K562 (cell line): ENCODE data around the gene KRT26. TPM values are rescaled to one million over a fixed set of nuclear protein-coding genes. Genes with fewer than 3 reads are reported as not detected.

Experiments
- ARNT ChIP-seq, 2 experiments: fragments of 450-650 bp; IDR thresholded peaks; 2 replicates each; pipeline ENCODE4 v1.6.1; 2016; ENCODE audit warnings: mild to moderate bottlenecking in 1 of 2
- CBX5 ChIP-seq: IDR thresholded peaks from 2 replicates; pipeline ENCODE4 v1.6.1; 2014; ENCODE audit warnings: low read depth, borderline replicate concordance
- CBX8 ChIP-seq: fragments of 200-600 bp; sonication (generic); IDR thresholded peaks from 2 replicates; pipeline ENCODE4 v1.6.1; 2012; ENCODE audit warnings: borderline replicate concordance, mixed run types, low read depth, mild to moderate bottlenecking, moderate library complexity, mixed read lengths, low read length, control low read depth, inconsistent platforms; ENCODE audit not compliant: poor library complexity, severe bottlenecking; ENCODE audit errors: extremely low read depth
- EHMT2 ChIP-seq: fragments of 450-650 bp; IDR thresholded peaks from 2 replicates; pipeline ENCODE4 v1.6.1; 2018; ENCODE audit warnings: antibody characterized with exemption
- HDAC3 ChIP-seq: fragments of 450-650 bp; IDR thresholded peaks from 2 replicates; pipeline ENCODE4 v1.6.1; 2018; ENCODE audit warnings: borderline replicate concordance, mild to moderate bottlenecking, moderate library complexity; ENCODE audit not compliant: partially characterized antibody
- MEF2A ChIP-seq: IDR thresholded peaks from 2 replicates; pipeline ENCODE4 v1.6.1; 2011; ENCODE audit warnings: low read depth, mild to moderate bottlenecking, low read length, moderate library complexity; ENCODE audit not compliant: control insufficient read depth
- NBN ChIP-seq: fragments of 450-650 bp; IDR thresholded peaks from 2 replicates; pipeline ENCODE4 v1.6.1; 2016; ENCODE audit warnings: low read depth, mild to moderate bottlenecking
- NR2F6 ChIP-seq: fragments of 450-650 bp; formaldehyde crosslinking; IDR thresholded peaks from 2 replicates; pipeline ENCODE4 v1.4.0; 2020; ENCODE audit warnings: mild to moderate bottlenecking
- PRMT5 ChIP-seq: sonication (generic); formaldehyde crosslinking; IDR thresholded peaks from 2 replicates; pipeline ENCODE4 v1.5.0; 2020; ENCODE audit warnings: missing genetic modification reagents
- PURB ChIP-seq: sonication (generic); formaldehyde crosslinking; IDR thresholded peaks from 2 replicates; pipeline ENCODE4 v1.9.0; 2021; ENCODE audit warnings: low read depth, mild to moderate bottlenecking, missing genetic modification reagents
- RFX1 ChIP-seq: fragments of 450-650 bp; IDR thresholded peaks from 2 replicates; pipeline ENCODE4 v1.6.1; 2016; ENCODE audit warnings: mild to moderate bottlenecking, moderate library complexity
- SIX5 ChIP-seq, 2 experiments: IDR thresholded peaks; 2 replicates each; pipeline ENCODE4 v1.6.1; 2011; ENCODE audit warnings: low read length in 2 of 2, borderline replicate concordance in 1 of 2, low read depth in 1 of 2, mild to moderate bottlenecking in 1 of 2, moderate library complexity in 1 of 2; ENCODE audit not compliant: insufficient read depth in 1 of 2
- SPI1 ChIP-seq: IDR thresholded peaks from 2 replicates; pipeline ENCODE4 v1.6.1; 2011; ENCODE audit warnings: low read depth, low read length, control low read depth, borderline replicate concordance
- SREBF1 ChIP-seq: fragments of 150-350 bp; IDR thresholded peaks from 2 replicates; pipeline ENCODE4 v1.6.1; 2014; ENCODE audit warnings: antibody characterized with exemption, low read depth, low read length, borderline replicate concordance
- SRSF9 ChIP-seq: fragments of 200-400 bp; formaldehyde crosslinking; IDR thresholded peaks from 2 replicates; pipeline ENCODE4 v1.6.1; 2017; ENCODE audit warnings: low read depth, low read length, borderline replicate concordance
- TARDBP ChIP-seq: fragments of 450-650 bp; IDR thresholded peaks from 2 replicates; pipeline ENCODE4 v1.6.1; 2016
- TCF7 ChIP-seq: sonication (generic); IDR thresholded peaks from 2 replicates; pipeline ENCODE4 v1.6.1; 2016; ENCODE audit warnings: antibody characterized with exemption, borderline replicate concordance
- TFAM ChIP-seq: fragments of 250-450 bp; sonication (Bioruptor Pico); conservative IDR thresholded peaks from 2 replicates; pipeline ENCODE4 v1.5.0; 2021; ENCODE audit warnings: mild to moderate bottlenecking, moderate library complexity
- ZBTB8A ChIP-seq: fragments of 450-650 bp; IDR thresholded peaks from 2 replicates; pipeline ENCODE4 v1.6.1; 2018; ENCODE audit warnings: mild to moderate bottlenecking, moderate library complexity; ENCODE audit not compliant: partially characterized antibody
- ZNF436 ChIP-seq: fragments of 250-450, 450-650 bp; sonication (Bioruptor Pico); formaldehyde crosslinking; IDR thresholded peaks from 2 replicates; pipeline ENCODE4 v1.7.0; 2020; ENCODE audit warnings: mild to moderate bottlenecking
- ZNF444 ChIP-seq: fragments of 250-450 bp; sonication (Bioruptor Pico); IDR thresholded peaks from 2 replicates; pipeline ENCODE4 v1.4.0; 2020; ENCODE audit warnings: mild to moderate bottlenecking, moderate library complexity
- ZNF57 ChIP-seq: fragments of 450-650 bp; formaldehyde crosslinking; IDR thresholded peaks from 2 replicates; pipeline ENCODE4 v1.4.0; 2020; ENCODE audit warnings: mild to moderate bottlenecking, moderate library complexity
- ZNF75A ChIP-seq: fragments of 450-650 bp; formaldehyde crosslinking; IDR thresholded peaks from 2 replicates; pipeline ENCODE4 v1.4.0; 2020; ENCODE audit warnings: mild to moderate bottlenecking
- polyA plus RNA-seq, 8 experiments: library from polyadenylated mRNA; depleted of rRNA in 4 of 8; stranded (reverse) in 5 of 8; unstranded in 3 of 8; fragments of >200 nt; fragmentation: Nextera tagmentation in 2 of 8; fragmentation: Illumina TruSeq in 1 of 8; extraction: Ambion mirVana in 2 of 8; extraction: Trizol in 1 of 8; gene quantifications; 2 replicates each; pipeline versions ENCODE4 v1.2.1 to v1.2.3, GENCODE V29; 2011 to 2014; ENCODE audit warnings: inconsistent platforms in 1 of 8, missing spikeins in 1 of 8
- total RNA-seq, 7 experiments: library from RNA; depleted of rRNA in 6 of 7; stranded (reverse); fragments of >200 nt in 6 of 7; fragmentation: Illumina TruSeq in 2 of 7; extraction: Trizol in 2 of 7; gene quantifications; 2 replicates each; pipeline versions ENCODE4 v1.2.1 to v1.2.3, GENCODE V29; 2011 to 2021; ENCODE audit warnings: low replicate concordance in 1 of 7
- TF ChIP-seq, protein P1 (sequence below): fragments of 250-450 bp; sonication (Bioruptor Pico); IDR thresholded peaks from 2 replicates; pipeline ENCODE4 v1.5.0; 2020; ENCODE audit warnings: mild to moderate bottlenecking
- TF ChIP-seq, protein P2 (sequence below): fragments of 250-450 bp; sonication (Bioruptor Pico); IDR thresholded peaks from 2 replicates; pipeline ENCODE4 v1.8.0; 2022; ENCODE audit warnings: inconsistent platforms

Gene KRT26
- total and polyA plus RNA-seq, 9 of the 15 experiments (the other 6 are each of a cell fraction or from before 2014, with no cell fraction given): not detected

DNA sequence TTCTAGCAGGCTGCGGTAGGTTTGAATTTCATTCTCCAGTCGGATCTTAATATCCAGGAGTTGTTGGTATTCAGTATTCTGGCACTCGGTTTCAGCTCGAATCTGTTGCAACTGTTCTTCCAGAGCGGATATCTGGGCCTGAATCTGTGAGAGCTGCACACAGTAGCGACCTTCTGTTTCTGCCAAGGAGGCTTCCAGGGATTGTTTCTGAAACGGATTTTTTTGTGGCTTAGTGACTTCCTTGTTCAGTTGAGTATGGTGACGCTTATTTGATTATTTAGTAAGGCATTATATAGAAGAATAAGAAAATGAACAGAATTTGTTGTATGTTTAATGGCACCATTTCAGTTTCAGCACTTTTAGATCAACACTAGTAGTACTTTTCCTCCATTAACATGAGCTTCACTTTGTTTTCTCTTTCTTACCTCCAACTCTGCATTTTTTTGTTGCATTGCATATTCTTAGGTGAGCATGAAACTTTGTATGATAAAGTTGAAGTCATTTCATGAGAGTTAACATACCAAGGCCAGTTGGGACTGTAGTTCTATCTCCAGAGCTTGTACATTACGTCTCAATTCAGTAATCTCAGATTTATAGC is 47.6 kb upstream of the KRT26 start (continued):
- no peak for TF ChIP-seq SIX5 (IDR thresholded peaks at IDR 0.05; ENCODE audit: borderline replicate concordance in 1 of 2, insufficient read depth in 1 of 2, low read depth in 1 of 2, low read length in 2 of 2)
- no peak for TF ChIP-seq NR2F6 (CRISPR knock-in tag)
- no peak for TF ChIP-seq SRSF9
- TF ChIP-seq TCF7: no peak
- no peak for TF ChIP-seq ZNF444 (CRISPR knock-in tag)
- TF ChIP-seq ZBTB8A: no peak
- TF ChIP-seq ARNT (IDR thresholded peaks at IDR 0.05): peak in 1 of 2 experiments; percentile 12; a peak in 1 of 4 replicates
- TF ChIP-seq CBX8: no peak
- no peak for TF ChIP-seq PRMT5 (CRISPR knock-in tag)
- TF ChIP-seq ZNF57: no peak
- TF ChIP-seq, protein P1, sequence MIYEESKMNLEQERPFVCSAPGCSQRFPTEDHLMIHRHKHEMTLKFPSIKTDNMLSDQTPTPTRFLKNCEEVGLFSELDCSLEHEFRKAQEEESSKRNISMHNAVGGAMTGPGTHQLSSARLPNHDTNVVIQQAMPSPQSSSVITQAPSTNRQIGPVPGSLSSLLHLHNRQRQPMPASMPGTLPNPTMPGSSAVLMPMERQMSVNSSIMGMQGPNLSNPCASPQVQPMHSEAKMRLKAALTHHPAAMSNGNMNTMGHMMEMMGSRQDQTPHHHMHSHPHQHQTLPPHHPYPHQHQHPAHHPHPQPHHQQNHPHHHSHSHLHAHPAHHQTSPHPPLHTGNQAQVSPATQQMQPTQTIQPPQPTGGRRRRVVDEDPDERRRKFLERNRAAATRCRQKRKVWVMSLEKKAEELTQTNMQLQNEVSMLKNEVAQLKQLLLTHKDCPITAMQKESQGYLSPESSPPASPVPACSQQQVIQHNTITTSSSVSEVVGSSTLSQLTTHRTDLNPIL (CRISPR knock-in tag): no peak
- TF ChIP-seq ZNF436: no peak
- no peak for TF ChIP-seq SPI1
- TF ChIP-seq EHMT2: no peak
- no peak for TF ChIP-seq SREBF1
- no peak for TF ChIP-seq TARDBP
- TF ChIP-seq, protein P2, sequence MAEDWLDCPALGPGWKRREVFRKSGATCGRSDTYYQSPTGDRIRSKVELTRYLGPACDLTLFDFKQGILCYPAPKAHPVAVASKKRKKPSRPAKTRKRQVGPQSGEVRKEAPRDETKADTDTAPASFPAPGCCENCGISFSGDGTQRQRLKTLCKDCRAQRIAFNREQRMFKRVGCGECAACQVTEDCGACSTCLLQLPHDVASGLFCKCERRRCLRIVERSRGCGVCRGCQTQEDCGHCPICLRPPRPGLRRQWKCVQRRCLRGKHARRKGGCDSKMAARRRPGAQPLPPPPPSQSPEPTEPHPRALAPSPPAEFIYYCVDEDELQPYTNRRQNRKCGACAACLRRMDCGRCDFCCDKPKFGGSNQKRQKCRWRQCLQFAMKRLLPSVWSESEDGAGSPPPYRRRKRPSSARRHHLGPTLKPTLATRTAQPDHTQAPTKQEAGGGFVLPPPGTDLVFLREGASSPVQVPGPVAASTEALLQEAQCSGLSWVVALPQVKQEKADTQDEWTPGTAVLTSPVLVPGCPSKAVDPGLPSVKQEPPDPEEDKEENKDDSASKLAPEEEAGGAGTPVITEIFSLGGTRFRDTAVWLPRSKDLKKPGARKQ: peak; percentile 62; the same call in 1 of the 2 replicates
- TF ChIP-seq HDAC3: peak; percentile 64
- no peak for TF ChIP-seq RFX1
- TF ChIP-seq PURB (CRISPR knock-in tag): no peak
- no peak for TF ChIP-seq MEF2A
- no peak for TF ChIP-seq TFAM (CRISPR knock-in tag)
- TF ChIP-seq ZNF75A (CRISPR knock-in tag): no peak
- TF ChIP-seq NBN: 0 out of 2 replicates have a peak, but pooled peaks have one; percentile 11
- TF ChIP-seq CBX5: no peak
